Measurements from ENCODE around the gene C6orf120.

The C6orf120 gene

DNA sequence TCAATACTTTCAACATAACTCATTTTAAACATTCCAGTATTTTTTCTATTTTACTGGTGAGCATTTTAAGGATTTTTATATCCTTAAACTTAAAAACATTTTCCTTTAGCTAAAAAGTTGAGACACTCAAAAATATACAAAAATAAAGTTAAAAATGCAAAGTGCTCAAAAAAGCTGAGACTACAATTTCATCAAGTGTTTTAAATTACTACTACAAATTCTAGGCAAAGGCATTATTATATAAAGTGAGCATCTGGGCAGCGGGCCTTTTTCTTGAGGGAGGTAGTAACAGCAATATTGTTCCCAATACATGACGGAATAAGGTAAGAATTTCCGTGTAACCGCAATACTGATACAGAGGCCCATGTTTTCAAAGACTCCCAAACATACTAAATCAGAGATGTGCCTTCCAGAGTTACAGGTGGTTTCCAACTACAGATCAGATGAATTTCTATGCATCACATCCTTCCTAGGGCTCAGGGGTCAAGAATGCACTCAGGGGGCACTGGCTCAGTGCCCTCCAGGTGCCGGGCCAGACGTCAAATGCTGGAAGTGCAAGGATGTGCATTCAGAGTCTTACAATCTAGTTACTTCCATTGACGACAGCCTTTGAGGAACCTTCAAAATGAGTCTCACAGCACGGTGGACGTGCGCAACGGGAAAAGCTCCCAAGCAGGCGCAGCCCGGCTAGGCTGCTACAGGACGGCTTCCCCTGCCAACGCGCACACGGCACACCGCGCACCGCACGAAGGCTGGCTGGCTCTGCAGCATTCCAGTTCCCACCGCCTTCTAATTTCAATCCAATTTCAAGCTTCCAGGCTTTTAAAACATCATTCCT, 20.7 kb downstream of the C6orf120 start:
- peak overlapping the region; percentile 53 to 61 for H3K4me3 ChIP-seq (ENCODE audit: low read depth in 1 of 2, low read length in 1 of 2)
- no peaks in the 10 kb centered on the region for H3K36me3 ChIP-seq
- no peaks in the 10 kb centered on the region for H3K9me3 ChIP-seq
- TF ChIP-seq, protein P1, sequence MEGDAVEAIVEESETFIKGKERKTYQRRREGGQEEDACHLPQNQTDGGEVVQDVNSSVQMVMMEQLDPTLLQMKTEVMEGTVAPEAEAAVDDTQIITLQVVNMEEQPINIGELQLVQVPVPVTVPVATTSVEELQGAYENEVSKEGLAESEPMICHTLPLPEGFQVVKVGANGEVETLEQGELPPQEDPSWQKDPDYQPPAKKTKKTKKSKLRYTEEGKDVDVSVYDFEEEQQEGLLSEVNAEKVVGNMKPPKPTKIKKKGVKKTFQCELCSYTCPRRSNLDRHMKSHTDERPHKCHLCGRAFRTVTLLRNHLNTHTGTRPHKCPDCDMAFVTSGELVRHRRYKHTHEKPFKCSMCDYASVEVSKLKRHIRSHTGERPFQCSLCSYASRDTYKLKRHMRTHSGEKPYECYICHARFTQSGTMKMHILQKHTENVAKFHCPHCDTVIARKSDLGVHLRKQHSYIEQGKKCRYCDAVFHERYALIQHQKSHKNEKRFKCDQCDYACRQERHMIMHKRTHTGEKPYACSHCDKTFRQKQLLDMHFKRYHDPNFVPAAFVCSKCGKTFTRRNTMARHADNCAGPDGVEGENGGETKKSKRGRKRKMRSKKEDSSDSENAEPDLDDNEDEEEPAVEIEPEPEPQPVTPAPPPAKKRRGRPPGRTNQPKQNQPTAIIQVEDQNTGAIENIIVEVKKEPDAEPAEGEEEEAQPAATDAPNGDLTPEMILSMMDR (IDR thresholded peaks at IDR 0.05), result no peak
- H3K27me3 ChIP-seq, result peaks cover 49% of the 10 kb centered on the region
- H3K27ac ChIP-seq, result no peak overlapping the region
- H3K4me1 ChIP-seq (ENCODE audit: control insufficient read depth in 1 of 2, insufficient read depth in 1 of 2, low read depth in 1 of 2, low read length in 1 of 2), result peaks cover 15 to 17% of the 10 kb centered on the region in 2 experiments

- Histone ChIP-seq H3K4me3 (ENCODE audit: low read depth in 1 of 2, low read length in 1 of 2) (peak overlapping the region; percentile 53 to 61), H3K27me3 (peaks cover 49% of the 10 kb centered on the region)
Measured at GRCh38 chr6:169723200-169723909, 21.4 kb downstream of the C6orf120 start.

GRCh38 chr6:169723991-169724493, 22.1 kb downstream of the C6orf120 start:
- Histone ChIP-seq H3K9me3 (no peaks in the 10 kb centered on the region), H3K4me3 (ENCODE audit: low read depth in 1 of 2, low read length in 1 of 2) (peak overlapping the region in 1 of 2 experiments; percentile 14), H3K36me3 (no peaks in the 10 kb centered on the region), H3K4me1 (ENCODE audit: control insufficient read depth in 1 of 2, insufficient read depth in 1 of 2, low read depth in 1 of 2, low read length in 1 of 2) (peaks cover 15 to 17% of the 10 kb centered on the region in 2 experiments), H3K27ac (no peak overlapping the region), H3K27me3 (peaks cover 49% of the 10 kb centered on the region)
- TF ChIP-seq, protein P1 (IDR thresholded peaks at IDR 0.05), result no peak

More at GRCh38 chr6:169723200-169723909, 21.4 kb downstream of the C6orf120 start:
- H3K9me3 ChIP-seq, result no peaks in the 10 kb centered on the region
- H3K36me3 ChIP-seq, result no peaks in the 10 kb centered on the region
- peaks cover 15 to 17% of the 10 kb centered on the region in 2 experiments for H3K4me1 ChIP-seq (ENCODE audit: control insufficient read depth in 1 of 2, insufficient read depth in 1 of 2, low read depth in 1 of 2, low read length in 1 of 2)
- TF ChIP-seq, protein P1 (IDR thresholded peaks at IDR 0.05), result no peak
- no peak overlapping the region for H3K27ac ChIP-seq

DNA sequence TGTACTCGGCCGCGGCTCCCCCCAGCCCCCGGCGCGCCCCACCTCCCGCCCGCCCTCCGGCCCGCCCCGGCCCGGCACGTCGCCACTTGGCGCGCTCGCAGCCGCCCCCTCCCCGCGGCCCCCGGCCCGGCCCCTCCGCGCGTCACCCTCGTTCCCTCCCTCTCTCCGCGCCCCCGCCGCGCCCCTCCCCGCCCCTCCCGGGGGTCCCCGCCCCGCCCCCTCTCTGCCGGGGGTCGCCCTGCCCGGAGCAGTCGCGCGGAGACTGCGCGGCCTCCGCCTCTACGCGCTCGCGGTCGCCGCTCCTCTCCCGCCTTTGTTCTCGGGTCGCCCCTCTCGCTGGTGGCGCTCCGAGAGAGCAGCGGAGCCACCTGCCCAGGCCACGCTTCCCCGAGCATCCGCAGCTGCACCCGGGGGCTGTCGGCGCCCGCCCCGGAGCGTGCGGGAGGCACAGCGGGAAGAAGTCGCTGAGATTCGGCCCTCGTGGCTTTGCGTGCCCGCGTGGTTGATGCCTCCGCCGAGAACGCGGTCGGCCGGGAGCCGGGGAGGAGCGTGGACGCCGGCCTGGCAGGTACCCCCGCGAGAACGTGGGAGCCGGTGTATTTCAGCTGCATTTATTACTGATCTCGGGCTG, 22.7 kb downstream of the C6orf120 start, which contains the start of gene PHF10:
Gene PHF10, minus strand, starts transcription at position 7 of the 631 bp plus-strand sequence. CDS start 569 bp downstream, outside the sequence.
- Histone ChIP-seq H3K4me1 (ENCODE audit: control insufficient read depth in 1 of 2, insufficient read depth in 1 of 2, low read depth in 1 of 2, low read length in 1 of 2) (peaks cover 15 to 17% of the 10 kb centered on the region in 2 experiments), H3K36me3 (no peaks in the 10 kb centered on the region), H3K27me3 (peaks cover 49% of the 10 kb centered on the region), H3K4me3 (ENCODE audit: low read depth in 1 of 2, low read length in 1 of 2) (peak within 1 kb of the TSS; percentile 53 to 61), H3K27ac (no peak within 1 kb of the TSS), H3K9me3 (no peaks in the 10 kb centered on the region)
- TF ChIP-seq, protein P1 (IDR thresholded peaks at IDR 0.05), result no peak
